NCI-H146 (cell line): Measurements from ENCODE around the gene KCTD6.

Source experiments
- DNase-seq: peaks from one replicate; lab custom pipeline; 2025; lab: John Stamatoyannopoulos, UW

Gene KCTD6

DNA sequence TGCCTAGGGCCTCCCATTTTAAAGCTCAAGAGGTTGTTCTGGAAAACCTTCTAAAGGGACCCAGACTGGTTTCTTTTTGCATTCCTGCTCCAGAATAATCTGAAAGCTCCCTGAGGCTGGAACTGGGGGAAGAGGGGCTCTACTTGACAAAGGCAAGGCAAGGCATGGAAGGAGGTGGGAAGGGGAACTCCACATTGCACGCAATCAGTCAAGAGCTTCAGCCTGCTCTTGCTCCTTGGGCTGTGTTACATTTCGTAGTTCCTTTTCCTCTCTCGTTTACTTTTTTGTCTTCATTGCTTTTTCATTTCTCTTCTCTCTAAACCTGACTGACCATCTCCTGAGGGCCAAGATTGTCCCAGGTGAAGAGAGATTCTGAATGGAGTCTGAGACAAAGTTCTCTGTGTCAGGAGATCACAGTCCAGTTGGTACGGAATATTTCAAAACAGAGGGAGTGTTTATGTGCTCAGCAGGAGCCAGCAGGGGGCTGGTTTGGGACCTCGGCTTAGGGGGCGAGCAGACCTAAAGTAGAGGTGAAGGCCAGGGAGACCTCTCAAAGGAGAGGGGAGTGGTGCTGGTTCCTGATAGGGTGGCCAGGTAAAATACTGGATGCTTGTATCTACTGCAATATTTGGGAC is 6.0 kb upstream of the KCTD6 start:
- DNase-seq: no peak

- no peak for DNase-seq
Observed at GRCh38 chr3:58487140-58487886, 4.6 kb upstream of the KCTD6 start.

DNA sequence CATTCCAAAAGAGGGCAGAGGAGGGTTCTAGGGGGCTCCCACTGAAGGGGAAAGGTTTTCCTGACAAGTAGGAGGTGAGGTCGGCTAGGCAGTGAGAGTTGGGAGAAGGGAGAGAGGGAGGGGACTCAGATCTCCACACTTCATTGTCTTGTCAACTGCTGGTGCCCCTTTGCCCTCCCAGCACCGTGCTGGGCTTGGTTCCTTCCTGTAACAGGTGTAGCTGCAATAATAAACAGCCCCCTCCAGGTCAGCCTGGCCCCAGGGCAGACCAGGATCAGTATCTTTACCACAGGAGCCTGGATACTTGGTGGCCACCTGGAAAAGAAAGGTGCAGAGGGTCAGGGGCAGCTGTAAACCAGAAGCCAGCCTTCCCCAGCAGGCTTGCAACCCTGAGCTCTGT is 2.9 kb upstream of the KCTD6 start:
- peak; percentile 88 for DNase-seq

GRCh38 chr3:58490860-58491501 is 915 bp upstream of the KCTD6 start:
- DNase-seq: peak; percentile 29

DNA sequence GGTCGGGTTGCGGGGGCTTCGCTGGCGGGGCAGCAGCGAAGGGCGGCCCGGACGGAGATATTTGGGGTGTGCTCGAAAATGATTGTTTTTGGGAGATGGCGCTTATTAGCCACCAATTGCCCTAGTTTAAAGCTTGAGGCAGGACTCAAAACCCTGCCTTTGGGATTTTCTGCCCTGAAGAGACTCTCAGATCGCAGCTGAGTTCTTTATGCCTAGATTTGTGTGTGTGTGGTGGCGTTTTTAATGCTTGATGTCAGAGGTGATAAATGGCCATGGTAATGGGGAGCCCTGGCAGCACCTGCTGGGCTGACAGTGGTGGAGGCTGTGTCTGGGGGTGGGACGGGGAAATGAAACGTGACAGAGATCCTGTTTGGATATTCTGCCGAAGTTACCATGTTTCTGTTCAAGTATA is 604 bp downstream of the KCTD6 start:
- DNase-seq: peak; percentile 35

- no peak for DNase-seq
Observed at GRCh38 chr3:58494107-58494506, 2.2 kb downstream of the KCTD6 start.

- DNase-seq: no peak
Observed at GRCh38 chr3:58495101-58495500, 3.2 kb downstream of the KCTD6 start.

GRCh38 chr3:58496206-58496857 is 4.4 kb downstream of the KCTD6 start:
- DNase-seq: no peak

- DNase-seq: peak; percentile 24
Observed at GRCh38 chr3:58497097-58497496, 5.2 kb downstream of the KCTD6 start.

DNA sequence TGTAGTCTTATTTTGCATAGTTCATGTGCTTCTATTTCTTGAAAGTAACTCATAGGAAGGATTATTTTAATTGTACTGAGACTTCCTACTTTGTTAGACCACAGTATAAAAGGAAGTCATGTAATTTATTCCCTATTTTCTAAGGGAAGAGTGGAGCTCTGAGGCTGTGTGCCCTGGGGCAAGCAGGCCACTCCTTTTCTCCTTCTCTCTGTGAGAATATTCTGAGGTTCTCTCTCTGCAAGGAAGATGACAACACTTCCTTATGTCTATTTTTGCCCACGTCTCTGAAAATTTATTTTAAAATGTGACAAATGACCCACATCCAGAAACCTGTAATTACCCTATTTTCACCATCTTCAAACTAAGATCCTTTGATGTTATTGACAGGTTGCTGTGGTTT is 11.0 kb downstream of the KCTD6 start:
- no peak for DNase-seq

DNA sequence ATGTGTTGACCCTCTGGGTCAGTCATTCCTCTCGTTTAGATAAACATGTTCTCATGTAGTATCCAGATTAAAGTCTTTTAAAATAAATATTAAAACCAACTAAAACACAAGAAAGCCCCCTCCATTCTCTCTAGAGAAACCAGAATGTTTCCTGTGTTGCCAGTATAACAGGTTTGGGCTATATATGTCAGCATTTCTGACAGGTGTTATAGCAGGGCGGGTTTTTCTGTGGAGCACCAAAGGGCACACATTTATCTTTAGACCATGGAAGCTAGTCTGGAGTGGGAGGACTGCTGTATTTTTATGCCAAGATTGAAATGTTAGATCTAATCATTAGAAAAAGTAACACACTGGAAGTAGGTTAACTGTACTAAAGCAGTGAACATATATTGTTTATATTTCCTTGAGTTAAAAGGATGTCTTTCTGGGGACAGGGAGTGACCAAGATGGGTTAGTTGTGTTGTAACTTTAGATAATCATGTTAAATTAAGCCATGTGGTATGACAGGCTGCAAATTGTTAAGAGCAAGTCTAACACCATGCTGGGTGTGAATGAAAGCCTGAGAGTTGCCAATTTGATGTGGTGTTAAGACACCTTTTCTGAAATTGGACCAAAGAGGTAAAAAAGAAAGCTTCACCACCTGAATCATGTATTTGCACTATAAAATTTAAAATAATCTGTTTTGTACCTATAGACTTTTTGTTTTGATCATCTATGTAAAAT is 15.6 kb downstream of the KCTD6 start:
- no peak for DNase-seq

- DNase-seq: no peak
Observed at GRCh38 chr3:58508437-58508836, 16.5 kb downstream of the KCTD6 start.

- no peak for DNase-seq
Observed at GRCh38 chr3:58514405-58514804, 22.5 kb downstream of the KCTD6 start.

DNA sequence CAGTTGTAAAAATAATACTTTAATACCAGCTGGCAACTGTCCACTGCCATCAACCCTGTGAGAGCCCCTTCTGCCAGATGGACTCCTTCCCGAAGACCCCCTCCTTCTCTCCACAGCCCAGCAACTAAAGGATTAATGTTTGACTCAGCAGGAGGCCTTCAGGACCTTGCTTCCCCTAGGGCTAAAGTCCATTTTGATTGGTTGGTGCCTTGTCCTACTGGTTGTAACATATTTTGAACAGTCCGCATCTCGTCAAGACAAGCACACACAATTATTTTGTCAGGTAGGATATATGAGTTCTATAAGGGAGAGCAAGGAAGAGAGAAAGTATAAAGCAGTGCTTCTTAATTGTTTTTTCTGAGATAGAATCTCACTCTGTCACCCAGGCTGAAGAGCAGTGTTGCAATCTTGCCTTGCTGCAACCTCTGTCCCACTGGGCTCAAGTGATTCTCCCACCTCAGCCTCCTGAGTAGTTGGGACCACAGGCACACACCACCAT is 26.4 kb downstream of the KCTD6 start:
- no peak for DNase-seq

DNA sequence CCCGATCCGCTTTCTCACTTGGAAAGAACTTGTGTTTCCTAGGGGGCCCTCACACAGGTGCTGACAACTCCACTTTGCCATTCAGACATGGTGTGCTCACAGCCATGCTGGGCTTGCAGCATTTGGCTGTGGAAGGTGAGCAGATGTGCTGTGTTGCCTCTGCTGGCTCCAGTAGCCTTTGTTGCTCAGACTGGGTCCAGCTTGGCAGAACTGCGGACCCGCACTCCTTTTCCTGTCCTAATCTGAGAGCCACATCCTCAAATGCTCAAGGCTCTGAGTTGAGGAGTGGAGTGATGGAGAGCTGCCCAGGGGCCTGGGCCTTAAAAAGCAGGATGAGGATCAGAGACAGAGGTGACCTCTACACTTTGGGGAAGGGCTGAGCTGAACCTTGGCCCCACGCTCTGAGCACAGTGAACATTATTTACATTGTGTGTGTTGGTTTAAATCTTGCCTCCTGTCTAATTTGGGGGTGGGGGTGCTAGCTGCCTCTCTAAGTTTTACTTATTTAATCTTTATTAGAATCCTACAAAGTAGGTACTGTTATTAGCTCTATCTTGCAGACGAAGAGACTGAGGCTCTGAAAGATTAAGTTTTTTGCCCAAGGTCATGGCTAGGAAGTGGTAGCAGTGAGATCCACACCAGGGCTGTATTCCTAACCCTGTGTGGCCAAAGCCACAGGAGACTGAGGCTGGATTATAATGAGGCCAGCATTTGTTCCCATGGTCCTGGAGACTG is 27.9 kb downstream of the KCTD6 start:
- DNase-seq: no peak

GRCh38 chr3:58520403-58521335 is 28.8 kb downstream of the KCTD6 start:
- DNase-seq: peak; percentile 86

DNA sequence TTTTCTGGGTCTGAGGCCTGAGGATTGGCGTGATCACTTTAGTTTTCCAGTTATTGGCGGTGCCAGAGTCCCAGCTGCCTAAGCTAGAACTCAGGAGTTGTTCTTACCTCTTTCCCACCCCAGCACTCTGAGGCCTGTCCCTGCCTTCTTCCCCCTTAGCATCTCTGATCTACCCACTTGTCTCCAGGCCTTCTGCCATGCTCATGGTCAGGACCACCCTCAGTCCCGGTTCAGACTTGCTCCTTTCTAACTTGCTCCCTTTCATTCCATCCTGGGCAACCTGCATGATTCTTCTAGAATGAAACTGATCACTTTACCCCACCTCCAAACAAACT is 29.4 kb downstream of the KCTD6 start:
- DNase-seq: no peak

GRCh38 chr3:58521917-58522631 is 30.2 kb downstream of the KCTD6 start:
- no peak for DNase-seq

DNA sequence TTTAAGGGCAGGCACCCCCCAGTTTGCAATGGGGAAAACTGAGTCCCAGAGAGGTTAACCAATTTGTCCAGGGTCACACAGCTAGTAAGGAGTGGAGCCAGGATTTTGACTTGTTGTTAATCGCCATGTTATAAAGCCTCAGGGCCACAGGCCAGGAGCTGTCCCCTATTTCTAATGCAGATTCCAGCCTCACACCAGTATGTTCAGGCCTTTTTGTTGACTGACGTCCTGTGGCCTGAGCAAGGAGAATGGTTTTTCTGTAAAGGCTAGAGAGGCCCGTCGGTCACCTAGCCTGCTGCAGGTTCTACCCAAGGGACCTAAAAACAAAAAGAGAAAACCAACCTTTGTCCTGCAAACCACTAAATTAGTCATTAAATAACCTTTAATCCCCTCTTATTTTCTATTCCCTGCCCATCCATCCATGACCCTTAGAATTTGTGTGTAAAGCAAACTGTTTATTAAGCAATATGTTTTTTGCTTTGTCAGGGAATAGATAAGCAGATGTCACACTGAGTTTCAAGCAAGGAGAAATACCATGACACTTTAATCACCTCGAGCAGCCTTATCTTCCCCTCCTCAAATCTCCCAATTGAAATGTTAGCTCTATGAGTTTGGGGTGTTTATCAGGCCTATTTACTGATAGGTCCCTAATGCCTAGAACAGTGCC is 31.0 kb downstream of the KCTD6 start:
- no peak for DNase-seq
